ENCODE data around the gene UBAP2.

- TF ChIP-seq CTCF (IDR thresholded peaks at IDR 0.05) (no peak), POLR2AphosphoS5 (IDR thresholded peaks at IDR 0.05; ENCODE audit: insufficient read depth in 1 of 2, low read depth in 1 of 2) (no peak), POLR2A (IDR thresholded peaks at IDR 0.05) (no peak)
Observed at GRCh38 chr9:33946779-33947535, 101.7 kb downstream of the UBAP2 start.
